SU-DHL-6 (cell line): ENCODE data around the gene IL17REL.

Source experiments
- EZH2phosphoT487 ChIP-seq: fragments of 200-600 bp; sonication (generic), shearing (Covaris generic); conservative IDR thresholded peaks from 2 replicates; pipeline ENCODE4 v1.6.1; 2018; ENCODE audit warnings: mild to moderate bottlenecking, antibody characterized with exemption, low read length, moderate library complexity, mixed read lengths
- TF ChIP-seq, protein P1 (sequence below): fragments of 200-600 bp; sonication (generic); IDR thresholded peaks from one replicate; pipeline ENCODE4 v1.5.1; 2017; ENCODE audit warnings: antibody characterized with exemption, mild to moderate bottlenecking, low read length, moderate library complexity; ENCODE audit not compliant: insufficient read depth, poor library complexity, severe bottlenecking

DNA sequence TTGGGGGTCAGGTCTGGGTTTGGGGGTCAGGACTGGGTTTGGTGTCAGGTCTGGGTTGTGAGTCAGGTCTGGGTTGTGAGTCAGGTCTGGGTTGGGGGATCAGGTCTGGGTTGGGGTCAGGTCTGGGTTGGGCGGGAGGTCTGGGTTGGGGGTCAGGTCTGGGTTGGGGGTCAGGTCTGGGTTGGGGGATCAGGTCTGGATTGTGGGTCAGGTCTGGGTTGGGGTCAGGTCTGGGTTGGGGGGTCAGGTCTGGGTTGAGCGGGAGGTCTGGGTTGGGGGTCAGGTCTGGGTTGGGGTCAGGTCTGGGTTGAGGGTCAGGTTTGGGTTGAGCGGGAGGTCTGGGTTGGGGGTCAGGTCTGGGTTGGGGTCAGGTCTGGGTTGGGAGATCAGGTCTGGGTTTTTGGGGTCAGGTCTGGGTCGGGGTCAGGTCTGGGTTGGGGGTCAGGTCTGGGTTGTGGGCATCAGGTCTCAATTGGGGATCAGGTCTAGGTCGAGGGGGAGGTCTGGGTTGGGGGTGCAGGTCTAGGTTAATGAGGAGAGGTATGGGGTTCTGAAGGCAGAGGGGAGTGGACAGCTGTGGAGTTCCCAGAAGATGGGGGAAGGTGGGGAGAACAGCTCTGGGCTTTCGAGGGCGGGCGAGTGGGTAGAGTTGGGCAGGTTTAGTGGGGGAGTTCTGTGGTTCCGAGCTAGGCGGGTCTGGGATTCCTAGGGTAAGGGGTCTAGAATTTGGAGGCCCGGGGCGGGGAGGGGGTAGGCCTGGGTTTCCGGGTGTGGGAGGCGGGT is 44.9 kb upstream of the IL17REL start:
- TF ChIP-seq, protein P1, sequence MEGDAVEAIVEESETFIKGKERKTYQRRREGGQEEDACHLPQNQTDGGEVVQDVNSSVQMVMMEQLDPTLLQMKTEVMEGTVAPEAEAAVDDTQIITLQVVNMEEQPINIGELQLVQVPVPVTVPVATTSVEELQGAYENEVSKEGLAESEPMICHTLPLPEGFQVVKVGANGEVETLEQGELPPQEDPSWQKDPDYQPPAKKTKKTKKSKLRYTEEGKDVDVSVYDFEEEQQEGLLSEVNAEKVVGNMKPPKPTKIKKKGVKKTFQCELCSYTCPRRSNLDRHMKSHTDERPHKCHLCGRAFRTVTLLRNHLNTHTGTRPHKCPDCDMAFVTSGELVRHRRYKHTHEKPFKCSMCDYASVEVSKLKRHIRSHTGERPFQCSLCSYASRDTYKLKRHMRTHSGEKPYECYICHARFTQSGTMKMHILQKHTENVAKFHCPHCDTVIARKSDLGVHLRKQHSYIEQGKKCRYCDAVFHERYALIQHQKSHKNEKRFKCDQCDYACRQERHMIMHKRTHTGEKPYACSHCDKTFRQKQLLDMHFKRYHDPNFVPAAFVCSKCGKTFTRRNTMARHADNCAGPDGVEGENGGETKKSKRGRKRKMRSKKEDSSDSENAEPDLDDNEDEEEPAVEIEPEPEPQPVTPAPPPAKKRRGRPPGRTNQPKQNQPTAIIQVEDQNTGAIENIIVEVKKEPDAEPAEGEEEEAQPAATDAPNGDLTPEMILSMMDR, result no peak
- no peak for TF ChIP-seq EZH2phosphoT487
